Upper lobe of left lung (tissue), 6 donors: Measurements from ENCODE around the gene PNLIPRP2. TPM values are rescaled to one million over a fixed set of nuclear protein-coding genes. Genes with fewer than 3 reads are reported as not detected.

Source experiments
- ATAC-seq, 2 donors: fragments of 200-7000 bp; cut with Tn5 transposase; one replicate each; pipeline ENCODE4 v1.9.1; 2022; ENCODE audit warnings: mild to moderate bottlenecking in 2 of 2, moderate library complexity in 2 of 2; ENCODE audit not compliant: low FRiP score in 2 of 2
- DNase-seq, 2 donors: peaks; one replicate each; pipeline ENCODE4 v3.0.0-alpha.2; 2019 to 2020
- H3K27ac ChIP-seq, 4 donors: fragments of 200-600 bp; sonication (generic); one replicate each; pipeline ENCODE4 v1.5.1; 2016 to 2019
- H3K27me3 ChIP-seq, 4 donors: fragments of 200-600 bp; sonication (generic); one replicate each; pipeline ENCODE4 v1.5.1; 2017 to 2019
- H3K36me3 ChIP-seq, 4 donors: fragments of 200-600 bp; sonication (generic); one replicate each; pipeline ENCODE4 v1.5.1; 2016 to 2019
- H3K4me1 ChIP-seq, 4 donors: fragments of 200-600 bp; sonication (generic); one replicate each; pipeline ENCODE4 v1.5.1; 2018 to 2019
- H3K4me3 ChIP-seq, 4 donors: fragments of 200-600 bp; sonication (generic); one replicate each; pipeline ENCODE4 v1.5.1; 2017 to 2019; ENCODE audit warnings: mild to moderate bottlenecking in 2 of 4, moderate library complexity in 1 of 4
- H3K9me3 ChIP-seq, 4 donors: fragments of 200-600 bp; sonication (generic); one replicate each; pipeline ENCODE4 v1.5.1; 2018 to 2019
- CTCF ChIP-seq, 6 experiments: fragments of 450-650 bp in 4 of 6; fragments of 200-600 bp in 2 of 6; sonication (generic) in 2 of 6; IDR thresholded peaks; one replicate each; pipeline ENCODE4 v1.5.1; 2016 to 2019; ENCODE audit warnings: antibody characterized with exemption in 6 of 6
- EP300 ChIP-seq, 4 donors: sonication (generic); formaldehyde crosslinking; IDR thresholded peaks; one replicate each; pipeline ENCODE4 v1.5.1; 2017; ENCODE audit warnings: antibody characterized with exemption in 4 of 4, control low read depth in 2 of 4
- POLR2A ChIP-seq, 4 donors: fragments of 450-650 bp; IDR thresholded peaks; one replicate each; pipeline ENCODE4 v1.5.1; 2016 to 2017; ENCODE audit warnings: antibody characterized with exemption in 4 of 4, mild to moderate bottlenecking in 2 of 4
- POLR2AphosphoS5 ChIP-seq, 2 donors: sonication (generic); formaldehyde crosslinking; IDR thresholded peaks; one replicate each; pipeline ENCODE4 v1.5.1; 2017; ENCODE audit warnings: antibody characterized with exemption in 2 of 2
- WGBS, 2 donors: methylation state at CpG; one replicate each; pipeline ENCODE4 v1.1.5; 2017 to 2018; 5-methylcytosine and 5-hydroxymethylcytosine counted together
- total RNA-seq, 6 donors: library from RNA; depleted of rRNA in 4 of 6; stranded (reverse); fragments of >200 nt in 4 of 6; gene quantifications; one replicate each; pipeline versions ENCODE4 v1.1.0 to v1.2.1, GENCODE V29; 2016 to 2021
- donor health status: DM: no; HTN: no; CAD: no; lungs with moderate emphysema.
- donor health status: DM: no; HTN: yes; CAD: no; lungs with severe emphysema.

PNLIPRP2 gene
- total RNA-seq, 6 donors from 2014 or later: 0.49 to 0.88 TPM; not detected in 4

- Histone ChIP-seq H3K27me3 (peaks cover 0 to 7% (median 2%) of the 10 kb centered on the region in 4 donors), H3K9me3 (no peaks in the 10 kb centered on the region), H3K36me3 (no peaks in the 10 kb centered on the region), H3K4me1 (peaks cover 0 to 9% (median 2%) of the 10 kb centered on the region in 4 donors), H3K4me3 (no peak overlapping the region), H3K27ac (no peak overlapping the region)
- WGBS, 2 donors: 86 to 91% methylated on average over 5 of the region's 5 CpGs
- ATAC-seq: no peak
- no peak for DNase-seq
- no peak for TF ChIP-seq EP300 (IDR thresholded peaks at IDR 0.05)
These were observed 48.3 kb downstream of the PNLIPRP2 start for GRCh38 chr10:116669080-116669479.

GRCh38 chr10:116669832-116670644 is 49.3 kb downstream of the PNLIPRP2 start:
- 18 to 57% methylated on average over 6 to 40 of the region's 41 CpGs for WGBS, 2 donors
- Histone ChIP-seq H3K4me3 (peak overlapping the region in 3 of 4 donors; percentile 14 to 21 (median 15)), H3K27me3 (peaks cover 0 to 7% (median 2%) of the 10 kb centered on the region in 4 donors), H3K4me1 (peaks cover 0 to 9% (median 2%) of the 10 kb centered on the region in 4 donors), H3K27ac (no peak overlapping the region), H3K36me3 (no peaks in the 10 kb centered on the region), H3K9me3 (no peaks in the 10 kb centered on the region)
- peak; percentile 37 to 69 for DNase-seq
- TF ChIP-seq POLR2A (IDR thresholded peaks at IDR 0.05) (no peak), EP300 (IDR thresholded peaks at IDR 0.05) (no peak), CTCF (IDR thresholded peaks at IDR 0.05) (no peak), POLR2AphosphoS5 (IDR thresholded peaks at IDR 0.05) (no peak)
- ATAC-seq: no peak

- no peak overlapping the region for H3K4me3 ChIP-seq
- H3K27ac ChIP-seq: no peak overlapping the region
- no peaks in the 10 kb centered on the region for H3K36me3 ChIP-seq
- peaks cover 0 to 9% (median 2%) of the 10 kb centered on the region in 4 donors for H3K4me1 ChIP-seq
- DNase-seq (no peak), ATAC-seq (no peak)
- TF ChIP-seq CTCF (IDR thresholded peaks at IDR 0.05): no peak
- no peak for TF ChIP-seq POLR2AphosphoS5 (IDR thresholded peaks at IDR 0.05)
- TF ChIP-seq EP300 (IDR thresholded peaks at IDR 0.05): no peak
- TF ChIP-seq POLR2A (IDR thresholded peaks at IDR 0.05): no peak
- H3K27me3 ChIP-seq: peaks cover 0 to 7% (median 2%) of the 10 kb centered on the region in 4 donors
- no peaks in the 10 kb centered on the region for H3K9me3 ChIP-seq
- WGBS, 2 donors: 66 to 71% methylated on average over 5 to 6 of the region's 6 CpGs
These were observed 50.0 kb downstream of the PNLIPRP2 start for GRCh38 chr10:116670706-116671105.

GRCh38 chr10:116671274-116671926 is 50.6 kb downstream of the PNLIPRP2 start:
- Histone ChIP-seq H3K27ac (no peak overlapping the region), H3K4me1 (peaks cover 0 to 9% (median 2%) of the 10 kb centered on the region in 4 donors), H3K27me3 (peaks cover 0 to 7% (median 2%) of the 10 kb centered on the region in 4 donors), H3K4me3 (no peak overlapping the region), H3K36me3 (no peaks in the 10 kb centered on the region), H3K9me3 (no peaks in the 10 kb centered on the region)
- no peak for ATAC-seq
- WGBS, 2 donors: 68 to 69% methylated on average over 5 of the region's 5 CpGs
- TF ChIP-seq POLR2A (IDR thresholded peaks at IDR 0.05) (no peak), EP300 (IDR thresholded peaks at IDR 0.05) (no peak), POLR2AphosphoS5 (IDR thresholded peaks at IDR 0.05) (no peak), CTCF (IDR thresholded peaks at IDR 0.05) (no peak)
- no peak for DNase-seq

- ATAC-seq (no peak), DNase-seq (no peak)
- no peak for TF ChIP-seq CTCF (IDR thresholded peaks at IDR 0.05)
- no peaks in the 10 kb centered on the region for H3K9me3 ChIP-seq
- H3K36me3 ChIP-seq: no peaks in the 10 kb centered on the region
- H3K27ac ChIP-seq: no peak overlapping the region
- peaks cover 0 to 9% (median 2%) of the 10 kb centered on the region in 4 donors for H3K4me1 ChIP-seq
- no peak overlapping the region for H3K4me3 ChIP-seq
- WGBS, 2 donors: 87 to 93% methylated on average over 5 of the region's 5 CpGs
- H3K27me3 ChIP-seq: peaks cover 0 to 7% (median 2%) of the 10 kb centered on the region in 4 donors
These were observed 52.1 kb downstream of the PNLIPRP2 start for GRCh38 chr10:116672891-116673290.
